GM12864 (cell line): ENCODE data around the gene RPP40.

Experiments
- DNase-seq: peaks from one replicate; pipeline ENCODE4 v3.0.0-alpha.2; 2011; ENCODE audit warnings: low read depth
- H3K4me3 ChIP-seq: 2 replicates; pipeline ENCODE4 v1.5.1; 2011; ENCODE audit warnings: mild to moderate bottlenecking, low read depth, low read length, control low read depth
- TF ChIP-seq, protein P1 (sequence below): IDR thresholded peaks from 2 replicates; pipeline ENCODE4 v1.5.1; 2011; ENCODE audit warnings: low read depth, mild to moderate bottlenecking, moderate library complexity, low read length, control low read depth, inconsistent platforms; ENCODE audit errors: missing control alignments

RPP40 gene

GRCh38 chr6:4972438-4972837 is 31.4 kb downstream of the RPP40 start:
- TF ChIP-seq, protein P1, sequence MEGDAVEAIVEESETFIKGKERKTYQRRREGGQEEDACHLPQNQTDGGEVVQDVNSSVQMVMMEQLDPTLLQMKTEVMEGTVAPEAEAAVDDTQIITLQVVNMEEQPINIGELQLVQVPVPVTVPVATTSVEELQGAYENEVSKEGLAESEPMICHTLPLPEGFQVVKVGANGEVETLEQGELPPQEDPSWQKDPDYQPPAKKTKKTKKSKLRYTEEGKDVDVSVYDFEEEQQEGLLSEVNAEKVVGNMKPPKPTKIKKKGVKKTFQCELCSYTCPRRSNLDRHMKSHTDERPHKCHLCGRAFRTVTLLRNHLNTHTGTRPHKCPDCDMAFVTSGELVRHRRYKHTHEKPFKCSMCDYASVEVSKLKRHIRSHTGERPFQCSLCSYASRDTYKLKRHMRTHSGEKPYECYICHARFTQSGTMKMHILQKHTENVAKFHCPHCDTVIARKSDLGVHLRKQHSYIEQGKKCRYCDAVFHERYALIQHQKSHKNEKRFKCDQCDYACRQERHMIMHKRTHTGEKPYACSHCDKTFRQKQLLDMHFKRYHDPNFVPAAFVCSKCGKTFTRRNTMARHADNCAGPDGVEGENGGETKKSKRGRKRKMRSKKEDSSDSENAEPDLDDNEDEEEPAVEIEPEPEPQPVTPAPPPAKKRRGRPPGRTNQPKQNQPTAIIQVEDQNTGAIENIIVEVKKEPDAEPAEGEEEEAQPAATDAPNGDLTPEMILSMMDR: no peak
- no peak for DNase-seq
- no peak overlapping the region for H3K4me3 ChIP-seq

DNA sequence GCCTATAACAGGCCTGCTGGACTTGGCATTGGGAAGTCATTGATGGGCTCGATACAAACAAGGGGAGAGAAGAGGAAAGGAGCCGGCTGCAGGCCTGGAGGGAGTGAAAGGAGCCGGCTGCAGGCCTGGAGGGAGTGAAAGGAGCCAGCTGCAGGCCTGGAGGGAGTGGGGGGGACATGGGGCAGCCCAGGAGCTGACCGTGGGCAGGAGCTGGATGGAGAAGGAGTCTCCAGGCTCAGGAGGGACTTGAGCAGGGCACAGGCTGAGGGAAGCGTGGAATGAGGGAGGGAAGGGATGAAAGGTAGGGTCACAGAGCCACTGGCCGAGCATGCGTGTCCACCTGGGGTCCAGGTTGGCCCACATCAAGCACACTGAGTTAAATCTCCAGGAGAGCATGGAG is 32.0 kb downstream of the RPP40 start:
- TF ChIP-seq, protein P1: no peak
- DNase-seq: no peak
- H3K4me3 ChIP-seq: no peak overlapping the region

DNA sequence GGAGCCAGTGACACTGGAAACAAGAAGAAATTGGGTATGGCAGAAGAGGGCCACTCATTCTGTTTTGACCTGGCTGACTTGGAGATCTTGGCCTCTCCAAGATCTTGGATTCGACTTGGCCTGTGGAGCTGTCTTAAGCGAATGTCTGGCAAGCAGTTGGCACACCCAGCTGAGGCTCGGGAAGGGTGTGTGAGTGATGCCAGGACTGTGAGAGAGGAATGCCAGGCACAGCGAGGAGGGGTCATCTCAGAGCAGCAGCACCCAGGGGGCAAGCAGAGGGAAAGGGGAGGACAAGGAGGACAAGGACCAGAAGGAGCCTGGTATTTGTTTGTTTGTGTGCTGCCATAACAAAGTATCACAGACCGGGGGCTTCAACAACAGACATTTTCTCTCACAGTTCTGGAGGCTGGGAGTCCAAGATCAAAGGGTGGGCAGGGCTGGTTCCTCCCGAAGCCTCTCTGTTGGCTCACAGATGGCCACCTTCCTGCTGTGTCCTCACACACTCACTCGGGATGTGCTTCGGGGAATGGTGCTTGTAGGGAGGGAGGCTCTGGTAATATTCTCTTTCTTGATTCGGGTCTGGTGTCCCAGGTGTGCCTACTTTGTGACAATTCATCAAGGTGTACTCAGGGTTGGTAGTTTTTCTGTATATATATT is 33.0 kb downstream of the RPP40 start:
- no peak for DNase-seq
- no peak overlapping the region for H3K4me3 ChIP-seq
- TF ChIP-seq, protein P1: no peak

DNA sequence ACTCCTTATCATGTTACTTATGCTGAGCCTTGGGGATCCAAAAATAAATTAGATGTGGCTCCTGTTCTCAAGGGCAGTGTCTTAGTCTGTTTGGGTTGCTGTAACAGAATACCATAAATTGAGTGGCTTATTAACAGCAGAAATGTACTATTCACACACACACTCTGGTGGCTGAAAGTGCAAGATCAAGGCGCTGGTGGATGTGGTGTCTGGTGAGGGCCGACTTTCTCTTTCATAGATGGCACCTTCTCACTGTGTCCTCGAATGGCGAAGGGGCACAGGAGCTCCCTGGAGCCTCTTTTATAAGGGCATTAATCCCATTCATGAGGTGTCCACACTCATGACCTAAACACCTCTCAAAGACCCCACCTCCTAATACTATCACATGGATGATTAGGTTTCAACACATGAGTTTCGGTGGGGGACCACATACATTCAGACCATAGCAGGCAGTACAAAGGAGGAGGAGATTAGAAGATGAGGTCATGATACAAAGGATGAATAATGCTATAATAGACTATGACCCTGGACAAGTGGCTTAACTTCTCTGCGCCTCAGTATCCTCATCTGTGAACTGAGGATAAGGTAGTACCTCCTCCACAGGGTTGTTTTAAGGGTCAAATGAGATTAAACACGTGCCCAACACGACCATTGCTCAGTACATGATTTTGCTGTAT is 34.1 kb downstream of the RPP40 start:
- DNase-seq: no peak
- TF ChIP-seq, protein P1: no peak
- H3K4me3 ChIP-seq: no peak overlapping the region

DNA sequence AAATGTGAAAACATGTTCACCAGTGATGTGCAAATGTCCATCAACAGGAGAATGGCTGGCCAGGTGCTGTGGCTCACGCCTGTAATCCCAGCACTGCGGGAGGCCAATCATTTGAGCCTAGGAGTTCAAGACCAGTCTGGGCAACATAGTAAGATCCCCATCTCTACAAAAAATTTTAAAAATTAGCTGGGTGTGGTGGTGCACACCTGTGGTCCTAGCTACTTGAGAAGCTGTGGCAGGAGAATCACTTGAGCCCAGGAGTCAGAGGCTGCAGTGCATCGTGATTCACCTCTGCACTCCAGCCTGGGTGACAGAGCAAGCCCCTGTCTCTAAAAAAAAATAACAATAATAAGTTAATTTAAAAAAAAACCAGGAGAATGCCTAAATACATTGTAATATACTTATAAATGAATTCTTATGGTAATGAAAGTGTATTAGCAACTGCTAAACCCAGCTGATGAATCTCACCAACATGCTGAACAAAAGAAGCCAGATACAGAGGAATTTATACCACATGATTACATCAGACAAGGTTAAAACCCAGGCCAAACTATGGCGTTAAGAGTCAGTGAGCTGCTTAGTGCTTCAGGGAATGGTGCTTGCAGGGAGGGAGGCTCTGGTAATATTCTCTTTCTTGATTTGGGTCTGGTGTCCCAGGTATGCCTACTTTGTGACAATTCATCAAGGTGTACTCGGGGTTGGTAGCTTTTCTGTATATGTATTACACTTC is 36.4 kb downstream of the RPP40 start:
- H3K4me3 ChIP-seq: no peak overlapping the region
- DNase-seq: no peak
- TF ChIP-seq, protein P1: no peak

DNA sequence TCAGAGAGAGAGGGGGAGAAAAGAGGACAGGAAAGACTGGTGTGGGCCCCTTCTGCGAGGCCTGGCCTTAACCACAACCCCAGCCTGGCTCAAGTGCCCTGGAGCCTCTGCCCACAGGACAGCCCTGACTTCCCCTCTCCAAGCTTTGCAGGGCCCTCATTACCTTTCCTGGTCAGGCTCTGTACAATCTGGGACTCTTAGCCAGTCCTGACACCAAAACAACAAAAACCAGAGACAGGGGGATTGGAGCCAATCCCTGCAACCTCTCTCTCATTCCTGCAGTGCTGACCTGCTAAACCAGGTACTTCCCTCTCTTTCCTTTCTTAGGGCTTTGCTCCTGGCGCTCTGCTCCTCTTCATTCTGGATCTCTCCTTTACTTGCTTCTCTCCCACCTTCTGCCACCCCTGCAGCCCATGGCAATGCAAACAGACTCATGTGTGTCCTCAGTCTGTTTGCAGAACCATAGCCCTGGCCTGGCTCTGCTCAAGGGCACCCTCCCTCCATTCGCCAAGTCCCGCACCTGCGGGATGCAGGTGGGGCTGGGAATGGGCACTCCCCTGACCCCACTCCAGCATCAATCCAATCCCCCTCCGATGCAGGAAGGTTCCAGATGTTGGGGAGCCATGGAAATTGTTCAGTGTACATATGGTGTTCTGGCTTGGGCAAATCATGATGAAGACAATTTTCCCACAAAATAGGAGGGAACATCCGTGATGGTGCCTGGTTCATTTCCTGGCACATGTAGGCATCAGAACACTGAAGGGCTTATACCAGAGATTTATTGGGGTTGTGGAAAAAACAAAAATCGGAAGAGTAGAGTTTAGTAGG is 38.1 kb downstream of the RPP40 start:
- H3K4me3 ChIP-seq: no peak overlapping the region
- no peak for DNase-seq
- TF ChIP-seq, protein P1: no peak
